Effector CD8-positive, alpha-beta T cell (primary cell): ENCODE measurements around the gene FOXC2.

ENCODE experiments used
- DNase-seq: peaks from one replicate; lab custom pipeline; 2025; lab: John Stamatoyannopoulos, UW

Gene FOXC2

DNA sequence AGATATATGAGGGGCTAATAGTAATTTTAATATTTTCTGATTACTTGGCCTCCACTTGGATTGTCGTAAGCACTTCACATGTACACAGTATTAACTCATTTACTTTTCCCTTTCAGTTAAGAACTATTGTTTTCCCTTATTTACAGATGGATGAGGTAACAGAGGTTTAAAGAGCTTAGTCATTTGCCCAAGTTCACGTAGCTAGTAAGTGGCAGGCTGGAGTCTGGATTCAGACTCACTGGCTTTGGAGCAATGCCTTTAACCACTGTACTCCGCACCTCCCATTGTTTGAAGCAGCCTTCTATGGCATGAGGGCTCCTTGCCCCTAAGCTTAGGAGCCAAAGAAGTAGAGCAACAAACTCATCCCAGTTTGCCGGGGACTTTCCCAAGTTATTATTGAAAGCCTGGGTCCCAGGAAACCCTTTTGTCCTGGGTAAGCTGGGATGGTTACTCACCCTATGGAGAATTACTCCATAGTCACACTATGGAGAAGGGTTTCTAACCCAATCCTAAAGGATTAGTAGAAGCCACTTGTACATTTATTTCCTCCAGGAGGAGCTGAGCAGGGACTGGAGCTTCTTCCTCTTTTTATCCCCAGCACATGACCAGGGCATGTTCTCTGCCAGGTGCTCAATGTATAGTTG, 24.0 kb downstream of the FOXC2 start:
- DNase-seq, result no peak

DNA sequence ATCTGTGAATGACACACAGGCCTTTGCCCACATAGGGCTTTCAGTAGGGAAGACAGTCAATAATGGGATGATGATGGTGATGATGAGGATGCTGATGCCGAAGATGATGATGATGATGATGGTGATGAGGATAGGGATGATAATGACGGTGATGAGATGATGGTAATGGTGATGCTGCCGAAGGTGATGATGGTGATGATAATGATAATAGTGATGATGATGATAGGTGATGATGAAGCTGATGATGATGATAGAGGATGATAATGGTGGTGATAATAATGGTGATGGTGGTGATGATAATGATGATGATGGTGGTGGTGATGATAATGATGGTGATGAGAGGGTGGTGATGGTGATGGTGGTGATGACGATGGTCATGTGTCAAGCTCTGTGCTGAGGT, 24.6 kb downstream of the FOXC2 start:
- DNase-seq, result no peak

DNA sequence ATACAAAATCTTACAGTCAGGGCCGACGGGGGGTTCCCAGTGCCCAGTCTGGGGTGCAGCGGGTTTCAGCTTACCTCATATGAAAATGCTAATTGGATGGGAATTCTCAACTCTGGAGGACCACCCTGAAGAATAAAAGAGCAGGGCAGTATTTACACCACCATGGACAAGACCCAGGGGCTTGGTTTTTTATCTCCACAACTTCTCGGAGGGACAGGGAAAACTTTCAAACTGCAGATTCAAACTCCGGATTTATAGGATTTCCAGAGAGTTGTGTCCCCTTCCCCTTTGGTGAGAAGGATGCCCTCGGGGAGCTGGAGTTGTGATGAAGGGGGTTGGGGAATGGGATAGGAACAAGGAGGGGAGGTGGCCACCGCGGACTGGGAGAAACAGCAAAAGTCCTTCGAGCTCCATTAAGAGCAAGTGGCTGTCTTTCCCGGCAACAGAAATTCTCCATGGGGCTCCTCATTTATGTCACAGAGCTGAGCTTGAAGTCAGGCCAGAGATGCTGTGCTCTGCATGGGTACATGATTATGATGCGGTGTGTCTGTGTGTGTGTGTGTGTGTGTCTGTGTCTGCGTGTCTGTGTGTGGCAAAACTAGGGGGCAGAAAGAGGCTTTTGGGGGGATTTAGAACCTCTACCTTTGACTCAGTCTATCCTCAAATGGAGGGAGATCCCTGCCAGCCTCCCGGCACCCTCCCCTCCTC, 27.4 kb downstream of the FOXC2 start:
- no peak for DNase-seq

- DNase-seq, result no peak
Measured at GRCh38 chr16:86594721-86595120, 28.1 kb downstream of the FOXC2 start.

- DNase-seq, result no peak
Measured at GRCh38 chr16:86595983-86596605, 29.5 kb downstream of the FOXC2 start.

- no peak for DNase-seq
Measured at GRCh38 chr16:86597126-86597879, 30.7 kb downstream of the FOXC2 start.

DNA sequence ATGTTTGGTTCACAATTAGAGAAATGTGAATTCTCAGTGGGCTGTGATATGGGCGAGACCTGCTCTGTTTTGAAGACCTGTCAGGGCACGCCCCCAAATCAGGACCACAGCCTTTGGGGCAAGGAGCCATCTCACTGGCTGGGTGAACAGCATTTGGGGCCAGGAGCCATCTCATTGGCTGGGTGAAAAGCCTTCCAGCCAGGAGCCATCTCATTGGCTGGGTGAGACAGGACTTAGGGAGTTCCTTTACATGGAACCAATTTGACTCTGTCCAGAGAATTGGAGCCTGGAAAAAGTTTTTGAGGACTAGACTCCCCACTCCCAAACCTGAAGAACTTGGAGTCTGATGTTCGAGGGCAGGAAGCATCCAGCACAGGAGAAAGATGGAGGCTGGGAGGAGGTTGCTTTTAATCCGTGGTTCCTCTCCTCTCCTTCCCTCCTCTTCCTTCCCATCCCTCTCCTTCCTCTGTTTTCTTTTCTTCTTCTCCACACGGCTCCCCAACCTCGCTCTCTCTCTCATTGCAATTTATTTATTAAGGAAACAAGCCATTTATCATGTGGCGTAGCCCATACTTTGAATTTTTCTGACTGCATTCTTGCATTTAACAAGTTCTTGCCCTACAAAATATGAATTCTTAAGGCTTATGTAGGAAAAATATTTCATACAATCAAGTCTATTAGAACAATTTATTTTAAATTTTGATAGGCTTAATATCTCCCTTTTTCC, 31.4 kb downstream of the FOXC2 start:
- no peak for DNase-seq

DNA sequence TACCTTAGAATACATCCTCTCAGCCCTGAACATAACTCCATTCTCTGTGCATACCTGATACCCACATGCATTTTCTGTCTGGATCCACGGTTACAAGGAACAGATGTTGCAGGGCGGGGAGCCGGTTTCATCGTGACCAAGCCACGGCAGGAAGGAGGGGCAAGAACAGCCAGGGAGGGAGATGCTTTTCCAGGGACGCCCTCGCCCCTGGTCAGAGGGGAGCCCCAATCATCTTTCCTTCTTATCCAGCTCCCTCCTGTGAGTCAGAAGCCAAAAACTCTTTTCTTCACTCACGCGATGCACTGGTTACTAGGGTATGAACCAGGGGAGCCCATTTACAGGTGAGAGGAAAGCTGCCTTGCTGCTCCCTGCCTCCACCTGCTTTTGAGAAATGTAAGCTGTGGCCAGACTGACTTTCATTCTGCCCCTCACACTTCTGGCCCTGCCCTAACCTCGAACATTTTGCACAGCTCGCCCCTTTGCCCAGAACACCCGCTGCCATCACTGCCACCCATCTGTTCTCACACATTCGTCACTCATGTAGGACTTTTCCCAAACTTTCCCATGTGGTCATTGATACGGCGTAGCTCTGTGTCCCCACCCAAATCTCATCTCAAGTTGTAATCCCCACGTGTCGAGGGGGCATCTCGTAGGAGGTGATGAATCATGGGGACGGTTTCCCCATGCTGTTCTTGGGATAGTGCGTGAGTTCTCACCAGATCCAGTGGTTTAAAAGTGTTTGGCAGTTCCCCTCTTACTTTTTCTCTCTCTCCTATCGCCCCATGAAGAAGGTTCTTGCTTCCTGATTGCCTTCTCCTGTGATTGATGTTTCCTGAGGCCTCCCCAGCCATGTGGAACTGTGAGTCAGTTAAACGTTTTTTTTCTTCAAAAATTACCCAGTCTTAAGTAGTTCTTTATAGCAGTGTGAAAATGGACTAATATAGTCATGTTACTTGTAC, 32.3 kb downstream of the FOXC2 start:
- DNase-seq, result no peak

- DNase-seq, result no peak
Measured at GRCh38 chr16:86601356-86601755, 34.7 kb downstream of the FOXC2 start.

GRCh38 chr16:86602521-86602920, 35.9 kb downstream of the FOXC2 start:
- DNase-seq, result no peak

DNA sequence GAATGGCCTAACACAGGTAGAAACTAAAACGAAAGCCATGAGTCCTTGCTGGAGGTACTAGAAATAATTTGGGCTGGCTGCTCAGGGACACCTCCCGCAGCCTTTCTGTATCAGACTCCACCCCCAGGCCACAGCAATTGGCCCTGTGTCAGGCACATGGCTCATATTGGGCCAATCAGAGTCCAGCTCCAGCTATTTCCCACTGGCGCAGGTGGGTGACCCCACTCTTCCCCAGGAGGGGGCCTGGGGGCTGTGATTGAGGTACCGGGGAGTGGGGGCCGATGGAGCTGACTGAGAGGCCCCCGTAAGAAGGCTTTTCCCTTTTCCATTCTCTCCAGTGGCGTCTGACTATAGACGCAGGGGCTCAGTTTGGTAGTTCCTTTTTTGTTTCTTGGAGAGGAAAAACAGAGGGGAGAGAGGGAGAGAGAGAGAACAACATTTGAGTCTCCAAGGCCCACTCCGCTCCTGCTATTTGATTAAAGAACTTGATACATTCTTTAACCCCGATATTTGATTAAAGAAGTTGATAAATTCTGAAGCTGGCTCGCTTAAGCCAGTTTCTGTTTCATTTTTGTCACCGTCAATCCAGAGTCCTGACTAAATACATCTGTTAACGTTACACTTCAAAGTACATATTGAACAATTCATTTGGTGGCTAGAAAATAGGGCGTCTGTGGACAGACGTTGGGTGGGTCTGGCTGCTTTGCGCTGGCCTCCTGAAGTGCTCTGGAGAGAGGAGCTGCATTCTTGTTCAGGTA, 38.0 kb downstream of the FOXC2 start:
- DNase-seq, result peak; percentile 16

DNA sequence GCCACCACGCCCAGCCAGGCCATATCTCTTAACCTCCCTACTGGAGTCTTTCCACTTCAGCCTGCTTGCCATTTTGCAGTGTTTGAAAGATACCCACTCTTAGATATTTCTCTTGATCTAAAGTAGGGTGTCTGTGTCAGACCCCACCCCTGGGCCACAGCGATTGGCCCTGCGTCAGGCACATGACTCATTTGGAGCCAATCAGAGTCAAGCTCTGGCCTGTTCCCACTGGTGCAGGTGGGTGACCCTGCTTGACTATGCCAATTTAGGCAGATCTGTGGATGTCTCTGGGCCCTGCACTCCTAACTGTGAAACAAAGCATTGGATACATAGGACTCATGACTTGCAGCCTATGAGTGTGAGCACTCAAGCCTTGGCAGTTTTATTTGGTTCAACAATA, 39.3 kb downstream of the FOXC2 start:
- DNase-seq, result no peak

DNA sequence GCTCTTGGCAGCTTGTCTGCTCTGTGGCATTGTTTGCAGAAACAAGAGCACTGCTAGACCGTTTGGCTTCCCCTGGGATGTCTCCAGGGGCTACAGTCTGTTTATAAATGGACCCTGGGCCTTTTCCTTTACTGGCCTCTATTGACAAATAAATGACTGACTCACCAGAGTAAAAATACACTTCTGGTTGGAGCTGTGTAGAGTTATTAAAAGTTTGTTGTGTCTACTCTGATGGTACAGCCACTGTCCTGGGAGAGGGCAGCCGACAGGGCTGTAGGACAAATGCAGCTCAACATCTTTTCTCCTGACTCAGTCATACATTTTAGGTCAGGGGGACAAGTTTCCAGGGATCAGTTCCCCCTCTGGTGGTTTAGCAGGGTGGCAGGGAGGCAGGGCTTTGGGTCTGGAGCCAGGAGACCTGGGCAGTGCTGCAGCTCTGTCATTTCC, 41.7 kb downstream of the FOXC2 start:
- no peak for DNase-seq

DNA sequence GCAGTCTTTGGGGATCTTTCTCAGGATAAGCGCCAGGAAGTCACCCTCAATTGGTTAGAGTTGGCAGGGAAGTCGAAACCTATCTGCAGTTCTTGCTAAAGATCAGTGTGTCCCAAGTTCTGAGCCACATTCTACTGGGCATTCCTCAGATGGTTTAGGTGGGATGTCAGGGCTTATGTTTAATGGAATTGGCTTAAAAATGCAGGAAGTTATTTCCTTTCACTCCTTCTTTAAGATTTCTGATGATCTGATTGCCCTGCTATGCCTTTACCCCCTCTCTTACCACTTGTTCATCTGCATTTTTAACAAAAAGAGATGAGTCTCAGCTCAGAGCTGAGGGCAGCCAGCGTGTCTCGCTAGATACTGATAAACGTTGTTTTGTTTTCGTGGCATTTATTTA, 42.5 kb downstream of the FOXC2 start:
- no peak for DNase-seq

- no peak for DNase-seq
Measured at GRCh38 chr16:86609661-86610060, 43.0 kb downstream of the FOXC2 start.

DNA sequence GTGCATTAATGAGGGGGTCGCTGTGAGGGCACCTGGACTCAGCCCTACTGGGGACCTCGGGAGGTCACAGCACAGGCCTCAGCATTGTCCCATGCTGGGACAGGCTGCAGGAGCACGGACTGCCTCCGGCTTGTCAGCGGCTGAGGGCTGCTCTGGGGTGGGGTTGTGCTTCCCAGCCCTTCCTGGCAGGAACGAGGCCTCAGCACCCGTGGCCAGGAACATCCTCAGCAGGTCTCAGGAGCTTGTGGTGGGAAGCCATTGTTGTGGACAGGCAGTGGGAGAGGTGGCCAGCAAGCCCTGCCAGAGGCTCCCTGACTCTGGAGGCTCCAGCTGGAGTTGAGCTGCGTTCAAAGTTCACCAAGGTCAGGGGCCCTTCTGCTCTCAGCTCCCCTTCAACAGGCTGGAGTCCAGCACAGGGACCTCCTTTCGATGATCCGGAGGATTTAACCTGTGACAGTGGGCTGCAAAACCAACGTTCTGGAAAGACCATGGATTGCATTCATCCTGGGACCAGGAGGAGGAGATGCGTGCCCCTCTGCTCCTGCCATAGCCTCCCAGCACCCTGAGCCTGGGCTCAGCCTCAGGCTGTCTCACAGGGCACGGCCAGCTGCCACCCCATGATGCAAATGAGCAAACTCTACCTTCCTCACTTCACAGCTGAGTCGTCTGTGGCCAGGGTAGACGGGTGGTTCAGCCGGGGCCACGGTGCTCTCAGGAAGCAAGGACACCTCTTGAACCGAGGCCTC, 44.3 kb downstream of the FOXC2 start:
- DNase-seq, result no peak

DNA sequence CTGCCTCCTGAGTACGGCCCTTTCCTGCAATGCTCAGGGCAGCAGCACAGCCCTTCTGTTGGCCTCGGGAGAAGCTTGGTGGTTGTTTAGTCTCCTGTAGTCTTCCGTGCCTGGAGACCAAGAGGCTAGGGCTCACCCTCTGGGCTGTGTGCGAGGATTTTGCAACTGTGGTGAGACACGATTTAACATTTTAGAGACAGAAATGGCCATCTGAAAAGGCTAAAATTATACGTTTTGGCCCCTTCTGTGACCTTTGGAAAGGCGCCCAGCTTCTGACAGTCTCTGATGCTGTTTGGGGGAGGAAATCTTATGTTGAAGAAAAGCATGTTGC, 44.9 kb downstream of the FOXC2 start:
- DNase-seq, result no peak

DNA sequence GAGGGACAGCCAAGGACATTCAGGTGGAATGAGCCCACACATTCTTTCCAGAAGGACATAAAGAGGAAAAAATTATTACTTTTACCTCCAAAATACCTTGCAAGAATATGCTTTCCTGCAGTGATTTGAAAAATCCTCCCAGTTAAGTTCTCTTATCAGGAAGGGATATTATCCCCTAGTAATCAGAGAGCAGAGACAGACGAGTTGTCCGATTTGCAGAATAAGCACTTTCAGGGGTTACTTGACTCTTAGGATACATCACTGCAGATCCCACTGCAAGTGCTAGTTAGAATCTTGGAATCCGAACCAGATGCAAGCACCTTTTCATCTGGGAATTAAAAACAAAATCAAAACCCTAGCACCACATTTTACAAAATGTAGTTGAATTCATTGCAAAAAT, 45.3 kb downstream of the FOXC2 start:
- DNase-seq, result no peak

- no peak for DNase-seq
Measured at GRCh38 chr16:86614699-86615098, 48.1 kb downstream of the FOXC2 start.
